Left hindlimb (tissue), 1 donor: ENCODE results near the gene MTHFD2.
"Not testable (repeated sequence)": the region's sequence is repeated elsewhere in the genome, so short reads cannot be mapped to it uniquely, and the experiment has no call there.

Experiments
- DNase-seq: peaks from one replicate; pipeline ENCODE4 v3.0.0-alpha.2; 2018

MTHFD2 gene

DNA sequence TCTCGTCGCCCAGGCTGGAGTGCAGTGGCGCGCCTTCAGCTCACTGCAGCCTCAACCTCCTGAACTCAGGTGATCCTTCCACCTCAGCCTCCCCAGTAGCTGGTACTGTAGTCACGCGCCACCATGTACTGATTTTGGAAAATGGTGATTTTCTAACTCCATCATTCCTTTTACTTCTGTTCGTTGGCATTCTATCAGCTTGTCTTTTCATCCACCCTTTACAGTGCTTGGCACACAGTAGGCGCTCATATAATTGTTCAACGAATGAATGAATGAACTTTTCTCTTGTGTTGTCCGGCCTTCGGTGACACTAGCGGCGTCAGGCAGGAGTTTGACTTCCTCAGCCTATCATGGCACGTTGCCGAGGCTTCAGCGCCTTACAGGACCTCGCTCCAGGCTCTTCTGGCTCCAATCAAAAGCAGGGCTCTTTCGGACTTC is 373 bp upstream of the MTHFD2 start:
- no peak for DNase-seq

DNA sequence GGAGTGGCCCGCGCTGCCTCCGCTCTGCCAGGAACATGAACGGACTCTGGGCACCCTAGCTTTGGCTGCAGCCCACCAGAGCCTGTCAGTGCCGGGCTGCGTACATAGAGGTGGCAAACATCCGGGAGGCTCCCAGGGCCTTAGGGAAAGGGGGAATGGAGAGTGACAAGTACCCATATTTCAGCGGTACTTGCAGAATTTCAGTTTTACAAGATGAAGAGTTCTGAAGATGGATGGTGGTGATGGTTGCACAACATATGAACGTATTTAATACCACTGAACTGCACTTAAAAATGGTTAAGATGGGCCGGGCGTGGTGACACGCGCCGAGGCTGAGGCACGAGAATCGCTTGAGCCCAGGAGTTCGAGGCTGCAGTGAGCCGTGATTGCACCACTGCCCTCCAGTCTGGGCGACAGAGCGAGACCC is 873 bp downstream of the MTHFD2 start:
- DNase-seq: no peak

GRCh38 chr2:74199871-74200305 is 1.5 kb downstream of the MTHFD2 start:
- no peak for DNase-seq

- no peak for DNase-seq
Observed at GRCh38 chr2:74201196-74201595, 2.8 kb downstream of the MTHFD2 start.

DNA sequence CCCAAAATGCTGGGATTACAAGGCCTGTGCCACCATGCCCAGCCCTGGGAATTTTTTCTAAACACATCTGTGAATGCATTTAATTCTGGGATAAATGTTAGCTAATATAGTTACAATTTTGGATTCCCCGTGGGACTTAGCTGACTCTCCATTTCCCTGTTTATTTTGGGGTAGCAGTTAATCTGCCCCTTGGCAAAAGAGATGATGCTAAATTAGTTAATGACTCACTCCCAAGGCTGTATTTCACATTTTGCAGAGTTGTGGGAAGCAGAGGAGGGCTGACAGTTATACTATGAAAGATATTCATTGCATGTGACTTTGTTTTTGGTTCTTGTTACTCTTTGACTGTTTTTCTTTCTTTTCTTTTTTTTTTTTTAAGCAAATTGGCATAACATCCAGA is 3.2 kb downstream of the MTHFD2 start:
- no peak for DNase-seq

GRCh38 chr2:74204436-74204835 is 6.0 kb downstream of the MTHFD2 start:
- no peak for DNase-seq

GRCh38 chr2:74205113-74205512 is 6.7 kb downstream of the MTHFD2 start:
- DNase-seq: no peak

DNA sequence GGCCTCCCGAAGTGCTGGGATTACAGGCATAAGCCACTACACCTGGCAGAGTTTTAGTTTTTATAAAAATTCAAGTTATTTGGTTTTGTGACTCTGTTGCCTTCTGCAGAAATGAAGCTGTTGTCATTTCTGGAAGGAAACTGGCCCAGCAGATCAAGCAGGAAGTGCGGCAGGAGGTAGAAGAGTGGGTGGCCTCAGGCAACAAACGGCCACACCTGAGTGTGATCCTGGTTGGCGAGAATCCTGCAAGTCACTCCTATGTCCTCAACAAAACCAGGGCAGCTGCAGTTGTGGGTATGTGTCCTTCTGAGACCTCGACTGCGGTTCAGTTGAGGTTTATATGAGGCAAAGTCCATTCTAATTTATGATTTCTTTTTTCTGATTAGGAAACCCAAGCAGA is 7.2 kb downstream of the MTHFD2 start:
- no peak for DNase-seq

GRCh38 chr2:74206180-74206688 is 7.8 kb downstream of the MTHFD2 start:
- no peak for DNase-seq

DNA sequence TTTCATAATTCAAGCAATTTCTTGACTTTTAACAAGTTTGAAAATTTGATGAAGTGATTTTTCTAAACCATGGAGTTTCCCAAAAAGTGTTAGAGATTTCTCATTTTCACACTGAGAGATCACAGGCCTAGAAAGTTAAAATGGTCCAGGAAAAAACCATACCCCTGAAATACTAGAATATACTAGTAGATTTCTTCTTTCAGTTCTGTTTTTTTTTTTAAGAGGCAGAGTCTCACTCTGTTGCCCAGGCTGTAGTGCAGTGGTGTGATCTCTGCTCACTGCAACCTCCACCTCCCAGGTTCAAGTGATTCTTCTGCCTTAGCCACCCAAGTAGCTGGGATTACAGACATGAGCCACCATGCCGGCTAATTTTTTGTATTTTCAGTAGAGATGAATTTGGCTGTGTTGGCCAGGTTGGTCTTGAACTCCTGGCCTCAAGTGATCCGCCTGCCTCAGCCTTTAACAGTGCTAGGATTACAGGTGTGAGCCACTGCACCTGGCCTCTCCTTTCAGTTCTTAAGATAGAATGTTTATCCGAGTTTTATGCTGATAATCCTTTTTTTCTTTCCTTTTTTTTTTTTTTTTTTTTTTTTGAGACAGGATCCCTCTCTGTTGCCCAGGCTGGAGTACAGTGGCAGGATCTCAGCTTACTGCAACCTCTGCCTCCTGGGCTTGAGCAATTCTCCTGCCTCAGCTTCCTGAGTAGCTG is 14.4 kb downstream of the MTHFD2 start:
- DNase-seq: no peak

GRCh38 chr2:74215771-74216170 is 17.4 kb downstream of the MTHFD2 start:
- DNase-seq: not testable (repeated sequence)

- no peak for DNase-seq
Observed at GRCh38 chr2:74216642-74217041, 18.2 kb downstream of the MTHFD2 start.

DNA sequence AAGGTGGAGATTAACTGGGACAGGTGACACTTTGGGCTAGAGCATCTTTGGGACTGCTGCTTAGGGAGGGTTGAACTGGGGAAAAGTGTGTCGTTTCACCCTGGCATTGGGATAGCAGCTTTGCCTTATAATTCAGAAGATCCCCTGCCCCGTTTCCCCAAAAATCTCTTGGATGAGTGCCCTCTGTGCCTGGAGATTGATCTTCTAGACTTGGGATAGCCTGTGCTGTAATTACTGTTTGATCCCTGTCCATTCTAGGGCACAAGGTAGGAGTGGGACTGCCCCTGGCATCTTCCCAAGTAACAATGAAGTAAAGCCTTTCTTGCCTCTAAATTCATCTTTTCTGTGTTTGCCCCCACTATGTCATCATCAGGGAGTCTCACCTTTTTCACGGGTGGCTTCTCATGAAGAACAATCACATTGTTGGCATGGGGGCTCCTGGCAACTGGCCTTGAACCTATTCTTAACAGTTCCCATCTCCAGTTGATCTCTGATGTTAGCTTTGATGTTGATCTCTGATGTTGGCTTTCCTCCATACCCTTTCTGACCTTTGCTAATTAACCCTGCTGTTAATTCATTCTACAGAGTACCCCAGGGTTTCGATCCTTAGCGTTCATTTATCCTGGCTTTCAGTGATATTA is 21.6 kb downstream of the MTHFD2 start:
- DNase-seq: no peak

- no peak for DNase-seq
Observed at GRCh38 chr2:74221091-74221490, 22.7 kb downstream of the MTHFD2 start.

DNA sequence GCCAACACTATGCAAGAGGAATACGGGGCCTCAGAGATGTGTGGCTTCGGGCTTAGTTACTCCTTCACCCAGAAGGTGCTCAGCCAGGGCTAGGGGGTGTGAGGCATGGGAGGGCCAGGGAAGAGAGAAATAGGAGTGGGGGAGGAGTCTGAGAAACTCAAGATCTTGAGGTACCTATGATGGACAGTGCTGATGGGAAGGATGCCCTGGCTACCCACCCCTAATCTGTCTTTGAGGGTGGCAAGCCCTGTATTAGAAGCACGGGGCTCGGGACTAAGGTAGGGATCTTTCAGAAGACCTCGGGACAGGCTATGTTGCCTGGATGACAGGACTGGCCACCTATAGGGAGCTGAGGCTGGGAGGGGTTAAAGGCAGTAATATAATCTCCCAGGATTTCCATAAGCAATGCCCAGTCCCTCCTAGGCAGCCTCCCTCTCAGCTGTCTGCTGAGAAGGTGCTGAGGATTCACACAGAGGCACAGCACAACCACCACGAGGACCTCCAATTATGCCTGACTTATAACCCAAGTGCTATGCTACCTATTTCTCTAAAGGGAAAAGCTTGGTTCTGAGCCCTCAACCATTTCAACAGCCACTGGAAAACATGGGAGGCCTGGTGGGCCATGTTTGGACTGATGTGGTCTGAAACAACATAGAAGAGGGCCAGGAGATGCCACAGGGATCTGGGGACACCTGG is 23.3 kb downstream of the MTHFD2 start:
- DNase-seq: no peak

- DNase-seq: no peak
Observed at GRCh38 chr2:74222300-74222650, 23.9 kb downstream of the MTHFD2 start.

DNA sequence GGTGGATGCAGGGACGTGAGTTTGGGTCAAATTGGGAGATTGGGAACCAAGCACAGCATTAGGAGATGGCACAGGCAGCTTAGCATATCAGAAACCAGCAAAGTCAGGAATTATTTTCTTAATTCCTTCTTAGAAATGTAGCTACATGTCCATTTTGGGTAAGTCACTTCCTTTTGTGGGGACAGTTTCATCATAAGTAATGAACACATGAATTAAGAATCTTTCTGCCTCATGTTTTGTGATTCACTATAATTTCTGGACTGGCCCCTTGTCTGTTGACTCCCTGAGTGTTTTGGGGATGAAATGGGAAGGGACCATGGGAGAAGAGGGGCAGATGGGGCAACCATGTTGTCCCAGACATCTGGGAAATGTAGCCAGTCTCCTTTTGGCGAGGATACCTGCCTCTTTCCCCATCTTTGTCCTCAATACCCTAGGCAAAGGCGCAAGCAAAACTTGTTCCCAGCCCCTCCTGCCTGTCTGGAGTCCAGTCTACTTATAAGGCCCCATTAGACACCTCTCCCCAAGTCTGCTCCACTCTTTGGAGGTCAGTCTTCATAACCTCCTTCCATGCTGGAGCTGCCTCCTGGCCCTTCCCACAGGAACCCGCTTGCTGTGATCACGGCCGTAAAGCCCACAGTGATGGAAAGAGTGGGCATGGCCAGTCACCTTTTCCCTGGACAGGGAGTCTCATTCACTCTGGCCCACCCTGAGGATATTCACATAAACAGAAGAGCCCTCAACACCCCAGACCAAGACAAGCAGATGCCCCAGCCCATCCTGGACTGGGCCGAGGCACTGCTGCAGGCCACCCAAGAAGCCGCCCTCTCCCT is 25.7 kb downstream of the MTHFD2 start:
- no peak for DNase-seq

DNA sequence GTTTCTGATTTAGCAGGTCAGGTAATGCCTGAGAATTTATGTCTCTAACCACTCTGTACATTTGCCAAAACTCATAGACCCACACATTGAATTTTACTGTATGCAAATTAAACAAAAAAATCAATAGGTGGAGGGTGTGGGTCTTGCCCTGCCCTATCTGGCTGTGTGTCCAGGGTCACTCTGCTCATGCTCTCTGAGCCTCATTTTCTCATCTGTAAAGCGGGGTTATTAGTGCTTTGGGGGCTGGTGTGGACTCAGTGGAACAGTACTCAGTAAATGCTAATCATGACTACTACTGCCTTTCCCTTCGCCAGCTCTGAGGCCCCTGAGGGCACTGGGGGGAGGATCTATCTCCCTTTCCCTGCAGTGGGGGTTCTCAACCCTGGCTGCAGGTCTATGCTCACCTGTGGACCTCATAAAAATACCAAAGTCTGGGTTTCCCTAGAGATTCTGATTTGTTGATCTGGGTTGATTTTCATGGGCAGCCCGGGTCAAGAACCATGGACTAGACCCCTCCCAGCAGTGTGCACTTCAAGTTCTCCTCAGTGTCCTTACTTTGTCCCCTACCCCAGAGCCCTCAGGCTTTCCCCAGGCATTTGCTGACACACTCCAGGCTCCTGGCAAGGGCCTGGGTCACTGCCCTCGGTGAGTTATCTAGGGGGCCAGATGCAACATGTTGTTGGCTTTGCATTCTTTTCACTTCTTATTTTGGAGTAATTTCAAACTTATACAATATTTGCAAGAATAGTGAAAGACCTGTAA is 27.5 kb downstream of the MTHFD2 start:
- DNase-seq: no peak

DNA sequence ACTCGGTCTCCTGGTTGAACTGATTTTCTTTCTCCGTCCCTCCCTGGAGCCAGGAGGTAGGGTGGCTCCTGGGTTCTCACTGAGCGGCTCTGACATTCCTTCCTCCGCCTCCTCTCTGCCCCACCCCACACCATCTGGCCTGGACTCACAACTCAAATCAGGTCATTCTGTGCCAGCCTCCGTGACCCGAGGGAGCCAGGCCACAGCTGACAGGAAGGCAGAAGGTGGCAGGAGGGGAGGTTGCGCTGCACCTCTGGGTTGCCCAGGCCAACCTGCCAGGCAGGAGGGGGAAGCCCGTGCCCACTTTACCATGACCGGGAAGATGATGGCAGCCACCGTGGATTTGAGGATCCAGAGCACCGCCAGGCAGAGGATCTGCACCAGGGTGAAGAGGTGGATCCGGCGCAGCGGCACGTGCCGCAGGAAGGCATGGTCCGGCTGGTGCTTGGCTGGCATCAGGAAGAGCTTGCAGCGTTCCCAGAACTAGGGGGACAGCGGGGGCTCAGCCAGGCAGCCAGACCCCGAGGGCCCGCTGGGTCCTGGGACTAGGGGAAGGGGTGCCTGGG is 28.3 kb downstream of the MTHFD2 start:
- no peak for DNase-seq

DNA sequence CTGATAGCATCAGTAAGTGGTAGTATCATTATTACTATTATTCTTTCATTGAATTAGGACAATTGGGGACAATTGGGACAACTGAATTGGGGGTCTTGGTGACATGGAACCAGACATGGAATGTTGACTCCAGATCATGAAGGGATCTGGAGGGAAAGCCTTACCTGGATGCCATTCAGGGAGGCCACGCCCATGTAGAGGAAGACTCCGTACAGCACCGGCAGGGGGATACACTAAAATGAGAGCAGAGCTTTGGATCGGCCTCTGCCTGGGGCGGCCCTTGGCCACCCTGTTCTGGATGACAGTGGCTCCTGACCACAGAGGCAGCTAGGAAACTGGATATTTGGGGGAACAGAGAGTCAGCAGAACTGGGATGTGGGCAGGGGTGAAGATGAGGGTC is 29.2 kb downstream of the MTHFD2 start:
- no peak for DNase-seq

GRCh38 chr2:74228772-74229171 is 30.4 kb downstream of the MTHFD2 start:
- DNase-seq: no peak

GRCh38 chr2:74229865-74230264 is 31.4 kb downstream of the MTHFD2 start:
- not testable (repeated sequence) for DNase-seq
